GM19395 (cell line): ENCODE results near the gene RAI1.

ENCODE experiments used
- ATAC-seq: cut with Tn5 transposase; IDR thresholded peaks from one replicate; pipeline ENCODE4 v1.9.1; 2021; ENCODE audit warnings: mild to moderate bottlenecking, moderate library complexity; ENCODE audit not compliant: unreplicated experiment

Gene RAI1

DNA sequence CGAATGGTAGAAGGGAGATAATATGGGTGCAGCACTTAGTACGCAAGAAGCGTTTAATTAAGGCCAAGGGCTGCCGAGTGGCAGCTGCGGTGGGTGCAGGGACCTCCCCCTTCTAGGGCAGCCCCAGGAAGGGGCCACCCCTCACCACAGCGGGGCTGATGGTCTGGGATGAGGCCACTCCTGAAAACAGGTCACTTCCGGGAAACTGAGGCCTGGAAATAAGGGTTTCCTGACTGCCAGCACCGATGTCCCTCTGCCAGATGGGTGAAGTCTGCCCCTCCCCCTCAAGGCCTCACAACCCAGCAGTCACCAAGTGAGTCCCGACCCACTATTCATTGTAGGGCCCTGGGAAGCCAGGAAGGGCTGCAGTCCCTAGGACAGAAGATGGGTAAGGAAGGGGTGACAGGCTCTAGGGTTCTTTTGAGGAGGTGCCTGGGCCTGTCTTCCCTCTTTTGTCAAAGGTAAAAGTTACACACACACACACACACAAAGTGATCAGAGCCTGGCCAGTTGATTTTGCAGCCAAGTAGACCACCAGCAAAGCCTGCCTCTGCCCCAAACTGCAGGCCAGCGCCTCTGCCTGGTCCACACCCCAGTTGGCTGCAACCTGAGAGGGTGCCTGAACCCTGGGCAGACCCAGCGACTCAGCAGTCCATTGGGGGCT lies 143.0 kb downstream of the RAI1 start:
- peak; percentile 17 for ATAC-seq

DNA sequence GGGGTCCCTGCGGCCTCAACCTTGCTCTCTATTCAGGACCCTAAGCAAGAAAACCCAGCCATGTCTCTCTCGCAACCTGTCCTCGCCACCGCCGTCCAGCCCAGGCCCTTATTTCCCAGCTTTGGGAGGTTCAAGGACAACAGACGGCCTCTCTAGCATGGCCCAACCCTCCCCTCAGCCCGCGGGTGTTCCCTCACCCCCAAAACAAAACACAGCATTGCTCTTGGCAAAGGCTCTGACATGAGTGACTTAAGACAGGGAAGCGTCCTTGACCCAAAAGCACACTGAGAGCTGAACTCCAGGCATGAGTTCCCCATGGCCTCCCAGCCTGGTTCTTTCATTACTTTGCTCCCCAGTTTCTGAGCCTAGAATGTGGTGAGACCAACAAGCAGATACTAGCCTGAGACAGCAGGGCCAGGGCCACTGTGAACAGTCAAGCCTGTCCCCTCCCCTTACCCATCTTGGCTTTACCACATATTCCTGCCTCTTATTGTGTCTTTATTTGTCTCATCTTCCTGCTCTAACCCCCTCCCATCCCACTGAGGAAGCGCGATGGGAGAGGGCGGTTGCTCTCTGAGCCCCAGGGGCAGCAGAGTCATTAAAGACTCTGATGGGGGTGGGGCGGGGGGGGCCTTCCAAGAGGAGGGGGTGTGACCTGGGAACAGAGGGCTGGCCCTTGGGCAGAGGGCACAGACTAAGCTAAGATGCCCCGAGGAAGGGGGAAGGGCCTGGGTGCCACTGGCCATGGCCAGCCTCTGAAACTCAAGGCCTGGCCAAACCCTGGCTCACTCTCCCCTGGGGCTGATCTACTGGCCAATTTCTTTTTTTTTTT lies 143.7 kb downstream of the RAI1 start:
- no peak for ATAC-seq

DNA sequence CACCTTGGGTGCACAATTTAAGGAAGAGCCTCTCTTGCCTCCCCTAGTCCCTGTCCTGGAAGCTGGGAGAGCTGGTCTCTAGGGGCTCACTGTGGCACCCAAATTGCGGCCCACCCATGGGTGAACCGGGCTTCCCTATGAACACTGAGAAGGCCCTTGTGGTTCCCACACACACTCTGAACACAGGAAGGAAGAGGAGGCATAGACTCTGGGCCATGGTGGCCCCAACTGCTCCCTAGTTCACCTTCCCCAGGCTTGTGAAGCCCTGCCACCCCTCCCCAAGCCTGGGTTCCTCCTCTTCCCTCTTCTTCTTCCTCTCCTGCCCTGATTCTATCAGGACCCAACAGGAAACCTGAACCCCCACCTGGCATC lies 145.1 kb downstream of the RAI1 start:
- ATAC-seq: no peak

DNA sequence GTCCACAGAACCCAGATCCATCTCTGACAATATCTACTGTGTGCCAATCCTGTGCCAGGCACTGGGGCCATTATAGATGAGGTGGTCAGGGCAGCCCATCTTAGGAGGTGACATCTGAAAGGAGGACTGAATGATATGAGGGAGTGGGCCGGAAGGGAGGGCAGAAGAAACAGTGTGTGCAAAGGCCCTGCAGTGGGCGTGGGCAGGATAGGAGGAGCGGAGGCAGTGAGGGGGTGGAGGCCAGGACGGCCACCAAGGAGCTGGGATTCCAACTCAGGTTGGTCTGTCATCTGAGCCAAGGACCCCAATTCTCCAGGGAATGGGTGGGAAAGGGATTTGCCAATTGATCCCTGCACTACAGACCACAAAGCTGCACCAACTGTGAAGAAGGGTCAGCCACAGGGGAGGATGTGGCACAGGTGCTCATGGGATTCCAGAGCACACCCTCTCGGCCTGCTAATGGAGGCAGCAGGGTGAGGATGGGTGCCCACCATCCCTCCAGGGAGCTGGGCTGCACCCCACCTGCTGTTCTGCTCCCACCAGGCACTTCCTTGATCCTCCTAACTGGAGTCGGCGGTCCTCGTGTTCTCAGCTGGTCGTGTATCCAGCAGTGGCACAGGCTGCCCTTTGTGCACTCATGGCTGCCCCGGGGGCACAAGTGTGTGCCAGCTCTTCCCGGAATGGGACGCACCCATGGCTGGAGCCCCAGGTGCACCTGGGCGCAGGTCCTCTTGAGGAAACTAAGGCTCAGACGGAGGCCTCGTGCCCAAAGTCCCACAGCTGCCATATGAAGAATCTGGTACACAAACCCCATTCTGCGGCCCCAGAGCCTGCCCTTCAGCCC lies 145.9 kb downstream of the RAI1 start:
- no peak for ATAC-seq

DNA sequence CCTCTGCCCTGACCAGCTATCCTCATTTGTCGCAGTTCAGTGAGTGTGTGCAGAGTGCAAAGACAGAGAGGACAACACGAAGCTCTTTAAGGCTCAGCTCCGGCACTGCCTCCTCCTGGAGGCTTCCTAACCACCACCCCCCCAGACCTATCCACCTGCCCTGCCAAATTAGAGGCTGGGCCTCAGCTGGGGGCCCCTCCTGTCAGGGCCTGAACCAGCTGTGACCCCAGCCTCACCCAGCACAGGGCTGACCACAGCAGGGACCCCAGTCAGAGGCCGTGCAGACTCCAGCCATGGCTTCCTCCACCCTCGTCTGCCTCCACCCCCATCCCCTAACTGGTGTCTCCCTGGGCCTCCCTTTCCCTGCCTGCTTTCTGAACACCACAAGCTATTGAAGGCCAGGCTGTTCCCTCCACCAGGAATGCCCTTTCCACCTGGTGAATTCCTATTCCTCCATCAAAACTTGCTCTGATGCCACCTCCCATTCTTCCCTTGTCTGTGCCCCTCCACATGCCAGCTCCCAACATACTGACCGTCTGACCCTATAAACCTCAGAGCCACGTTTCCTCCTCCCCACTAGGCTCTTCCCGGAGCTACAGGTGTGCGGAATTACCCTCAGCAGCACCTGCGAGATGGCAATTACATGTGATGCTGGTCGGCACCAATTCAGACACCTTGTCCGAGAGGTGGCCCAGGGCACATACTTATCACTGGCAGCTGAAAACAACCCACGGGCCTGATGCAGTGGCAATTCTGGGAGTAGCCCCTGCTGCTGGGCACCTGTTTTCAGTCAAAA lies 146.8 kb downstream of the RAI1 start:
- no peak for ATAC-seq

DNA sequence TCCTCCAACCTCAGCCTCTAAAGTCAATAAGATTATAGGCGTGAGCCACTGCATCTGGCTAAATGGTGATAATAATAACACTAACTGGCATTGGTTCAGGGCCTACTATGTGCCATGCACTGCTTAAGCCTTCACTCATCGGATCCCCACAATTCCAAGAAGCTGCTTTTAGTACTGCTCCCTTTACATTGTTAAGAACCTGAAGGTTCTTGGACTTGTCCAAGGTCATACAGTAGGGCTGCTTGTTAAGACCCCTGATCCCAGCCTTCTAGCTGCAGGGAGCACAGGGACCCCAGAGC lies 149.0 kb downstream of the RAI1 start:
- no peak for ATAC-seq

DNA sequence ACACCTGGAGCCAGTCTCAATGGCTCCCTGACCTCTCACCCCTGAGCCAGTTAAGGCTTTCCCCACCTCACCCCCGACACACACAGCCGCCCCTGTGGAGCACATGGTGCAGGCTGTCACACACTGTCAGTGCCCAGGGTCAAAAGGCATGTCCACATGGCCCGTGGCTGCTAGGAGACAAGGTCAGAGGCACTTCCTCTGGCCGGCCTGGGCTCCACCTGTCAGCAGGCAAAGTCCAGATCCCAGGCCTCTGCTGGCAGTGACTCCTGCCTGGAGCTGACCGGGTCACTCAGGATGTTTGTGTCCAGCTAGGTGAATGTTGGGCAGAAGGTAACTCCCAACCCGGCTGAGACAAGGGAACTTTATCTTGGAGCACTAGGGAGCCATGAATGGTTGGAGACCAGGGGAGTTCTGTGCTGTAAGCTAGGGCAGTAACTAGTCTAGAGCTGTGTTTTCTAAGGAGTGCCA lies 149.5 kb downstream of the RAI1 start:
- no peak for ATAC-seq

DNA sequence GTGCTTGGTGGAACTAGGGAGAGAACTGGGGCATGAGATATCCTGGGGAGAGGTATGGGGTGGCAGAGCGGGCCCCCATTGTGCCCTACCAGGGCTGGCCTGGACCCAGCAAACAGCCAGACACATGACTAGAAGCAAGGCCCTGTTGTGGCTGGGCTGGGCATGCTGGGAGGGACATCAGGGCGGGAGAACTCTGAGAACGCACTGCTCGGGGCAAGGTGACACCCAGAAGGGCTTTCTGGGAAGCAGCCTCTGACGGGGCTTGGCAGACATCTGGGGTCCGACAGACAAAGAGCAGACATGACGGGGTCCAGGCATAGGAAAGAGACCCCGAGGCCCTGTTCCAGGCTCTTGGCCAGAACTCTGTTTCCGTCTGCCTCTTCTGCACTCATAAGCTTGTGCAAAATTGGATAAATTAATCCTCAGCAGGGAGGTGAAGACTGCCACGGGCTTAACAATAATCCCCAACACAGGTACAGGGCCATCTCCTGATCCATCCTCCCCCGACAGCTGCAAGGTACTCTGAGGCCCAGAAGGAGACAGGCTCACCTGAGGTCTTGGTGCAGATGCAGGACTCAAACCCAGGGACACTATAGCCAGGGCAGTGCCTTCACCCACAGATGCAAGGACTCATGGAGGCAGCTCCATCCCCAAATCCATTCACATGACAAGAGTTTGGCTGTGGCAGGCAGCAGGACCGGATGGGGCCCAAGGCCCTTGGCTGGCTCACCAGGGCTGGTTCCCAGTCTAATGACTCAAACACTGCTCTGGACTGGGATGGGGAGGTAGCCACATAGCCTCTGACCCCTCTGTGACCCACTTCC lies 150.2 kb downstream of the RAI1 start:
- no peak for ATAC-seq

DNA sequence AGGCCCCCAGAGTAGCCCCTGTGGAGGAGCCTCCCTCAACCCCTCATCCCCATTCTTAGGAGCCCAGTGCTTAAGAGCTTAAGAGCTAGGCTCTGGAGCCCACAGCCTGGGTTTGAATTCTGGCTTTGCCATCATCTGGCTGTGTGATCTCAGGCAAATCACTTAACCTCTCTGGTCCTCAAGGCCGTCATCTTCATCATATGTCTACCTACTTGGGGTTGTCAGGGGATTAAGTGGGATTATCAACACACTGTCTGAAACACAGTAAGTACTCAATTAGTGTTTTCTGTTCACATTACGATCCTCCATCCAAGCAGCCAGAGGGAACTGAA lies 150.7 kb downstream of the RAI1 start:
- ATAC-seq: no peak

DNA sequence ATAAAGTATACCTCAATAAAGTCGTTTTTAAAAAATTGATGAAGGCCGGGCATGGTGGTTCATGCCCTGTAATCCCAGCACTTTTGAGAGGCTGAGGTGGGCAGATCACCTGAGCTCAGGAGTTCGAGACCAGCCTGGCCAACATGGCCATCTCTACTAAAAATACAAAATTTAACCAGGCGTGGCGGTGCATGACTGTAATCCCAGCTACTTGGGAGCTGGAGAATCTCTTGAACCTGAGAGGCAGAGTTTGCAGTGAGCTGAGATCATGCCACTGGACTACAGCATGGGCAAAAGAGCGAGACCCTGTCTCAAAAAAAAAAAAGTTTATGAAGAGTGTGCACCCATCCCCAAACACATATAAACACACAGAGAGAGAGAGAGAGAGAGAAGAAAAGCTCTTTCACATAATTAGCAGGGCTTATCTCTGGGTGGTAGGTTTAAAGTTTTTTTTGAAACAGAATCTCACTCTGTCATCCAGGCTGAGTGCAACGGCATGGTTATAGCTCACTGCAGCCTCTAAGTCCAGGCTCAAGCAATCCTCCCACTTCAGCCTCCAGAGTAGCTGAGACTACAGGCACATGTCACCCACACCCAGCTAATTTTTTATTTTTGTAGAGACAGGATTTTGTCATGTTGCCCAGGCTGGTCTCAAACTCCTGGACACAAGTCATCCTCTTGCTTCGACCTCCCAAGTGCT lies 152.6 kb downstream of the RAI1 start:
- no peak for ATAC-seq

DNA sequence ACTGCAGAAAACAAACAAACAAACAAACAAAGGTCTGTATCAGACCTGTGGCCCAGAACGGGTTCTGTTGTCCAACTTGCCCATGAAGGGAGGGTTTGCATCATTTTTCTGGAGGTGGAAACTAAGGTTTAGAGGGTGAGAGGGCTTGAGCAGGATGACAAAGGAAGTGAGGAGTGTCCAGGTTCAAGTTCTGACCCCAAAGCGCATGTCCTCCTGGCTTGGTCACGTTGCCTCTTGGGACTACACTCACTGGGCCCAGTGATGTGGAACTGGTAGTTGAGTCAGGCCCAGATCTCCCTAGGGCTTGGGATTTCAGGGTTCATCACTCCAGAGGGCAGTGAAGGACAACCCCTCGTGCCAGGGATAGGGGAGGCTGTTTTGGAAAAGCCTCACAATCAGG lies 153.7 kb downstream of the RAI1 start:
- ATAC-seq: no peak

DNA sequence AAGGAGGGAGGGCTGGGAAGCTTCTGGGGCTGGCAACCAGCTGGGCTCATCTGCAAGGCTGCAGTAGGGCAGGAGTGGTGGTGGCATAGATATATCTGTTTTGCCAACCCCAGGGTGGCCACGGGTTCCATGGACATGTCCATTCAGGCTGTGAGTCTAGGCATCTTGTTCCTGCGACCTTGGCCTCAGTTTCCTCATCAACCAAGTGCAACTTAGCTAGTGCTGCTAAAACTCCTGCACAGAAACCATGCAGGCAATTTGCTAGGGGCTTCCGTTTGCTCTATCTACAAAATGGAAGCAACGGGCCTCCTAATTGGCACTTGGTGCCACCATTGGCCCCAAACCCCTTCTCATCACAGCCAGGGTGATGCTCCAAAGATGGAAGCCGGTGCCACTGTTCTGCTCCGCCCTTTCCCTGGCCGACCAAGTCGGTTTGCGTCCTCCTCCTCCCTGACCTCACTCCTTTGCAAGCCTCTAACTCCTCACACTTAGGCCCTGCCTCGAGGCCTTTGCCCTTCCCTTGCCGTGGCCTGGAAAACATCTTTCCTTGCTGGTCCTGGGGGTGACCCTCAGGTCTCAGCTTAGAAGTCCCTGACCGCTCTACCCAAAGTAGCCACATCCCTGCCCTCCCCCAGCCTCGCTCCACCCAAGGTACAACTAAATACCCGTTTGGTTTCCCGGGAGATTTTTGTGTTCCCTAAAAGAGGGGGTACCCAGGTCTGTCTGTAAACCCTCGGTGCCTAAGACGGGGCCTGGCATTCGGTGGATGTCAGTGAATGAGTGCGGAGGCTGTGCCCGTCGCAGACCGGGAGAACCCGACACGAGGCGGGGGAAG lies 154.4 kb downstream of the RAI1 start:
- ATAC-seq: no peak

DNA sequence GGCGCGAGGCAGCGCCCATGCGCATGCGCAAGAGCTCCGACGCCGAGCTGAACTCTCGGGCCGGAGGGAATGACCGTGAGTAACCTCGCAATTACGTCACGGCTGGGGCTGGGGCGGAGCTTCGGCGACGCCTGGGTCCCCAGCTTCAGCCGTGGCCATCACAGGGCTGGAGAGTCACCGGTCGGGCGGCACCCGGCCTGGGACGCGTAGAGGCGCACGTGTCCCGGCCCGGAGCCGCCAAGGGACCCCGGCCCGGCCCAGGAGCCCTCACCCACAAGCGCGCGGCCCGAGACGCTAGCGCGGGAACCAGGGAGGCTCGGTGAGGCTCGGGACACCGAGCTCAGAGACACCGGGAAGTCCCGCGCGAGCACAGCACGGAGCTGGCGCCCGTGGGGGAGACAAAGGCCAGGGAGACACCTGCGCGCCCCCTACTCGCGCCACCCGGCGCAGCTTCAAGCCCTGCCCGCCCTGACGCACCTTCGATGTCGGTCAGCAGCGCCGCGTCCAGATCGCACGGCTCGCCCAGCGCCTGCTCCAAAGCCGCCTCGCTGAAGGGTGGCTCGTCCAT lies 155.1 kb downstream of the RAI1 start:
- peak; percentile 62 for ATAC-seq

DNA sequence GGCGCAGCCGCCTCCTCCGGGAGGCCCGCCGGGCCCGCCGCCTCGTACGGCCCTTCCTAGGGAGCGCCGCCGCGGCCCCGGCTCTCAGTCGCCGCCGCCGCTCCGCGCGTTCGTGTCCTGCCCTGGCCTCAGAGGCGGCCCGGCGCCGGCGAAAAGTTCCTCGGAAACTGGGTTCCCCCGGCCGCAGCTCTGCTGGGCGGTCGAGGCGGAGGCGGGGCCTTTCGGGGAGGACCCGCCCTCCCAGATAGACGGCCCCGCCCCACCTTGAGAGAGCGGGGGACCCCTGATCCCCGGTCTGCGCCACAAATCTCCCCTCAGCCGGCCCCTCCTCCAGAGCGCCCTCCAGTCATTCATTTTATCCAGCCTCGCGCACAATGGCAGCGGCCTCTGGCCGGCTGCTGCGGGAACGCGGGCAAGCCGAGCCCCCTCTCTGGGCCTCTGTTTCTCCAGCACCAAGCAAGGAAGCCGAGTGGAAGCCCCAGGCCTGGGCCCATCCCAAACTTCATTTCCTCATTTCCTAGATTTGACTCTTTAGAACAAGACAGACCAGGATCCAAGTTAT lies 155.6 kb downstream of the RAI1 start, which contains the start of gene SREBF1:
SREBF1 (minus strand) TSS at position 169 of the 562 bp plus-strand sequence. CDS start 169 bp downstream, outside the sequence.
- ATAC-seq: peak; percentile 35

DNA sequence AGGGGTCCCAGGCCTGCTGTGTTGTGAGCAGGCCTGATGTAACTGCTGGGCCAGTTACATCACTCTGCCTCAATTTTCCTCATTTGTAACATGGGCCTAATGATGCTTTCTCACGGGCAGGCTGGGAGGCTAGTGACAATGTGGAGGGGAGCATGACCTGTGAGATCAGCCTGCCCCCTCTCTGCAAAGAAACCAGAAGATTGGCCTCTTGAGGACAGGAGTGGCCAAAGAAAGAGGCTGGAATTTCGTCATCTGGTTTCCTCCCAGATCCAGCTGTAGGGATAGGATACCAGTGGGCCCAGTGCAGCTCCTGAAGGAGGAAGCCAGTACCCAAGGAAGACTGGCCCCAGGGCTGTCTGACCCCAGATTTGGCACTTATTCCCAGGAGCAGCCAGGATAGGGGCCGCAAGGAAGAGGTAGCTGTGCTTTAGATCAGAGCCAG lies 156.1 kb downstream of the RAI1 start:
- no peak for ATAC-seq

DNA sequence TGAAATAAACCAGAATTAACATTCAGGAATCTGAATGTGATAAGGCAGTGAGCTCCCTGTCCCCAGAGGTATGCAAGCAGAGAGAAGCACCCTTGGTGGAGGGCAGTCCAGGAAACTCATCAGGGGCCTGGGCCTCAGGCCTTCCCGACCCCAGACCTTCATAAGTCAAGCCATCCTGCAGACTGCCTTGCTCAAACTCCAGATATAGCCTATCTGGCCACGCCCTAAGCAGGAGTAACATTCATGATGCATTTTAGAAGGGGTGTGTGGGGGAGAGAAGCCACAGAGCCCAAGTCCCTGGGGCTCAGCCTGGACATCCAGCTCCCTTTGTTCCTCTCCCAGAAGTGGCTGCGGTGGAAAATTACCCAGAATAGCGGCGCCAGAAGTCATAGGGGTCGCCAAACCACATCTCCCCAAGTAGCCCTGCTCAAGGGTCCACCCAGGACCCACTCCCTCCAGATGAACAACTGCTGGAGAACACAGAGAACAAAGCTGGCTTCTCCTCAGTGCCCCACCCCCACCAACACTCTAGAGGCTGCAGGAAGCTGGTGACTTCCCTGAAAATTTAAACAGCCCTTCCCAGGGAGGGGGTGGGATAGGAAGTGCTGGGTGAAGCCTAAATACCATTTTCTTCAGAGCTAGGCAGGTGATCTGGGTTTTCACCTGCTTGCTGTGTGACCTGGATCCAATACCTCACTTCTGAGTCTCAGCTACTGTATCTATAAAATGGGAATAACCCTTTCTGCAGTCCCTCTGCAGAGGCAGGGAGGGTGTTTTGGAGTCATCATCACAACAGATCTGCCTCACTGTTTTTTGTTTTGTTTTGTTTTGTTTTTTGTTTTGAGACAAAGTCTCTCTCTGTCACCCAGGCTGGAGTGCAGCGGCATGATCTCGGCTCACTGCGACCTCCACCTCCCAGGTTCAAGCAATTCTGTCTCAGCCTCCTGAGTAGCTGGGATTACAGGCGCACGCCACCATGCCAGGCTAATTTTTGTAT lies 157.0 kb downstream of the RAI1 start:
- no peak for ATAC-seq
